Lower leg skin (tissue), 3 donors: ENCODE data around the gene SYT5.
"Not testable (repeated sequence)": the region's sequence is repeated elsewhere in the genome, so short reads cannot be mapped to it uniquely, and the experiment has no call there.

ENCODE experiments used
- CTCF ChIP-seq, 3 donors: fragments of 450-650 bp; IDR thresholded peaks; one replicate each; pipeline ENCODE4 v1.5.1; 2016; ENCODE audit warnings: antibody characterized with exemption in 3 of 3, mild to moderate bottlenecking in 3 of 3, moderate library complexity in 2 of 3
- POLR2A ChIP-seq, 2 donors: fragments of 450-650 bp; IDR thresholded peaks; one replicate each; pipeline ENCODE4 v1.6.1; 2016 to 2017; ENCODE audit warnings: antibody characterized with exemption in 2 of 2, mild to moderate bottlenecking in 1 of 2, moderate library complexity in 1 of 2

GRCh38 chr19:55155784-55156183, 24.3 kb downstream of the SYT5 start:
- not testable (repeated sequence) for TF ChIP-seq CTCF, POLR2A (IDR thresholded peaks at IDR 0.05)
